ENCODE data around the gene GET4.

GRCh38 chr7:939843-940242 lies 63.5 kb downstream of the GET4 start:
- TF ChIP-seq KLF16 (tag by site-specific recombination; IDR thresholded peaks at IDR 0.05) (no peak), CTCF (tag by site-specific recombination; IDR thresholded peaks at IDR 0.05) (no peak), ZBTB48 (tag by site-specific recombination; IDR thresholded peaks at IDR 0.05) (no peak), ZNF777 (tag by site-specific recombination; IDR thresholded peaks at IDR 0.05; ENCODE audit: borderline replicate concordance) (no peak), TSHZ1 (tag by site-specific recombination; IDR thresholded peaks at IDR 0.05; ENCODE audit: borderline replicate concordance) (no peak)
